CD14-positive monocyte (primary cell): Measurements from ENCODE around the gene THEMIS. TPM values are rescaled to one million over a fixed set of nuclear protein-coding genes. Genes with fewer than 3 reads are reported as not detected.

Experiments
- DNase-seq, 3 donors: peaks; one replicate each; pipeline ENCODE4 v3.0.0-alpha.2; 2011 to 2022
- H2AFZ ChIP-seq: 2 replicates; pipeline ENCODE4 v1.6.0; 2012; ENCODE audit warnings: mild to moderate bottlenecking, low read depth, low read length, inconsistent platforms; ENCODE audit not compliant: insufficient read depth, poor library complexity, severe bottlenecking
- H3K27ac ChIP-seq, 2 donors: 1 replicate in 1 of 2; 2 replicates in 1 of 2; pipeline ENCODE4 v1.5.1; 2012 to 2013; ENCODE audit warnings: low read length in 2 of 2, control low read depth in 1 of 2, inconsistent platforms in 1 of 2, low read depth in 1 of 2, mild to moderate bottlenecking in 1 of 2
- H3K27me3 ChIP-seq, 2 donors: one replicate each; pipeline versions ENCODE4 v1.6.0 to v1.6.1; 2011 to 2013; ENCODE audit warnings: low read length in 2 of 2; ENCODE audit not compliant: control insufficient read depth in 2 of 2, insufficient read depth in 2 of 2
- H3K36me3 ChIP-seq, 2 donors: replicated peaks in 1 of 2; 1 replicate in 1 of 2; 2 replicates in 1 of 2; pipeline versions ENCODE4 v1.5.1 to v1.6.1; 2012 to 2013; ENCODE audit warnings: low read length in 2 of 2, control low read depth in 1 of 2, inconsistent platforms in 1 of 2, mild to moderate bottlenecking in 1 of 2; ENCODE audit not compliant: insufficient read depth in 2 of 2, control insufficient read depth in 1 of 2
- H3K4me1 ChIP-seq, 2 donors: 1 replicate in 1 of 2; 2 replicates in 1 of 2; pipeline versions ENCODE4 v1.5.1 to v1.6.1; 2012 to 2013; ENCODE audit warnings: low read length in 2 of 2, control low read depth in 1 of 2, inconsistent platforms in 1 of 2, mild to moderate bottlenecking in 1 of 2, moderate library complexity in 1 of 2; ENCODE audit not compliant: insufficient read depth in 2 of 2, control insufficient read depth in 1 of 2
- H3K4me2 ChIP-seq: replicated peaks from 2 replicates; pipeline ENCODE3; 2012; ENCODE audit warnings: low read length, moderate library complexity, mild to moderate bottlenecking; ENCODE audit not compliant: poor library complexity, severe bottlenecking; ENCODE audit errors: extremely low read depth
- H3K4me3 ChIP-seq, 3 experiments: fragments of 200-600 bp in 1 of 3; sonication (generic) in 1 of 3; replicated peaks in 1 of 3; 1 replicate in 2 of 3; 2 replicates in 1 of 3; pipeline ENCODE4 v1.5.1; 2011 to 2013; ENCODE audit warnings: low read length in 3 of 3, mild to moderate bottlenecking in 3 of 3, control low read depth in 2 of 3, low read depth in 2 of 3, inconsistent platforms in 1 of 3, moderate library complexity in 1 of 3
- H3K79me2 ChIP-seq: 2 replicates; pipeline ENCODE4 v1.6.0; 2012; ENCODE audit warnings: mild to moderate bottlenecking, control low read depth, inconsistent platforms, low read length, moderate library complexity; ENCODE audit not compliant: insufficient read depth
- H3K9ac ChIP-seq: 2 replicates; pipeline ENCODE4 v1.6.0; 2017; ENCODE audit warnings: low read length, mild to moderate bottlenecking; ENCODE audit not compliant: insufficient read depth, poor library complexity, severe bottlenecking
- H3K9me3 ChIP-seq, 2 donors: replicated peaks in 1 of 2; 1 replicate in 1 of 2; 2 replicates in 1 of 2; pipeline versions ENCODE4 v1.5.1 to v1.6.1; 2012 to 2013; ENCODE audit warnings: low read length in 2 of 2, control low read depth in 1 of 2; ENCODE audit not compliant: control insufficient read depth in 1 of 2, insufficient read depth in 1 of 2
- H4K20me1 ChIP-seq: 2 replicates; pipeline ENCODE4 v1.6.0; 2012; ENCODE audit warnings: mild to moderate bottlenecking, low read length, control low read depth, moderate library complexity; ENCODE audit not compliant: insufficient read depth
- H3K27ac Mint-ChIP-seq, 7 donors: one replicate each; pipeline ENCODE4 v1.8.0; 2020; ENCODE audit warnings: mild to moderate bottlenecking in 7 of 7, mixed read lengths in 7 of 7, moderate library complexity in 6 of 7, inconsistent platforms in 2 of 7
- H3K27me3 Mint-ChIP-seq, 3 donors: one replicate each; pipeline ENCODE4 v1.8.0; 2021 to 2022; ENCODE audit warnings: low read depth in 3 of 3, mild to moderate bottlenecking in 3 of 3, mixed read lengths in 3 of 3, moderate library complexity in 3 of 3, inconsistent platforms in 1 of 3
- H3K36me3 Mint-ChIP-seq, 2 donors: one replicate each; pipeline ENCODE4 v1.8.0; 2020; ENCODE audit warnings: mixed read lengths in 2 of 2, inconsistent platforms in 1 of 2, mild to moderate bottlenecking in 1 of 2
- H3K4me1 Mint-ChIP-seq: one replicate; pipeline ENCODE4 v1.8.0; 2020; ENCODE audit warnings: mild to moderate bottlenecking, mixed read lengths
- H3K4me3 Mint-ChIP-seq, 2 donors: one replicate each; pipeline ENCODE4 v1.8.0; 2020; ENCODE audit warnings: mild to moderate bottlenecking in 2 of 2, mixed read lengths in 2 of 2, moderate library complexity in 1 of 2
- H3K9me3 Mint-ChIP-seq, 7 donors: one replicate each; pipeline ENCODE4 v1.8.0; 2020 to 2022; ENCODE audit warnings: mixed read lengths in 7 of 7, mild to moderate bottlenecking in 6 of 7, moderate library complexity in 6 of 7, inconsistent platforms in 2 of 7
- CTCF ChIP-seq: fragments of 200-600 bp; IDR thresholded peaks from one replicate; pipeline ENCODE4 v1.8.0; 2022; ENCODE audit warnings: antibody characterized with exemption, mild to moderate bottlenecking
- WGBS: methylation state at CpG from one replicate; pipeline ENCODE4 v1.1.5; 2013; ENCODE audit warnings: missing lambda C conversion rate; ENCODE audit not compliant: insufficient coverage; 5-methylcytosine and 5-hydroxymethylcytosine counted together
- intact Hi-C, 2 donors: fragments of 100-400 bp; cut with micrococcal nuclease; formaldehyde crosslinking; loops; one replicate each; pipeline versions ENCODE4 v1.15.0 to v1.15.1; 2023
- polyA plus RNA-seq, 3 donors: library from polyadenylated mRNA; depleted of rRNA in 1 of 3; unstranded in 2 of 3; stranded (reverse) in 1 of 3; fragments of 300-500 nt in 2 of 3; fragments of >200 nt in 1 of 3; fragmentation: Illumina TruSeq in 2 of 3; gene quantifications; 1 replicate in 2 of 3; 2 replicates in 1 of 3; pipeline ENCODE4 v1.2.3, GENCODE V29; 2012 to 2021

Gene THEMIS
- polyA plus RNA-seq, 3 donors, result 0.13 to 0.16 TPM; not detected in 1

- no peaks in the 10 kb centered on the region for H3K9me3 ChIP-seq
- H2AFZ ChIP-seq, result no peak overlapping the region
- no peak overlapping the region for H3K9ac ChIP-seq
- H3K27me3 Mint-ChIP-seq, result peaks cover 0 to 2% (median 0%) of the 10 kb centered on the region in 3 donors
- no peak for TF ChIP-seq CTCF
- H3K27ac ChIP-seq, result no peak overlapping the region
- DNase-seq, result no peak
- H3K4me2 ChIP-seq, result no peak overlapping the region
- no peaks in the 10 kb centered on the region for H3K36me3 ChIP-seq
- no peak overlapping the region for H3K4me3 ChIP-seq
- H4K20me1 ChIP-seq, result no peaks in the 10 kb centered on the region
- no peaks in the 10 kb centered on the region for H3K4me1 Mint-ChIP-seq
- no peaks in the 10 kb centered on the region for H3K4me1 ChIP-seq
- no peak overlapping the region for H3K4me3 Mint-ChIP-seq
- intact Hi-C loops, result no loop called here
- H3K79me2 ChIP-seq, result no peaks in the 10 kb centered on the region
- H3K9me3 Mint-ChIP-seq, result peaks cover 0 to 9% (median 0%) of the 10 kb centered on the region in 7 donors
- no peaks in the 10 kb centered on the region for H3K36me3 Mint-ChIP-seq
- H3K27ac Mint-ChIP-seq, result no peak overlapping the region
- H3K27me3 ChIP-seq, result no peaks in the 10 kb centered on the region
Measured at GRCh38 chr6:127821431-127821830, 79.4 kb downstream of the THEMIS start.

- H3K79me2 ChIP-seq, result no peaks in the 10 kb centered on the region
- H3K4me1 ChIP-seq, result no peaks in the 10 kb centered on the region
- TF ChIP-seq CTCF, result no peak
- H3K27ac Mint-ChIP-seq, result no peak overlapping the region
- no peaks in the 10 kb centered on the region for H3K36me3 ChIP-seq
- H3K27me3 ChIP-seq, result no peaks in the 10 kb centered on the region
- no peaks in the 10 kb centered on the region for H3K9me3 Mint-ChIP-seq
- no peak overlapping the region for H3K27ac ChIP-seq
- peaks cover 0 to 1% (median 0%) of the 10 kb centered on the region in 3 donors for H3K27me3 Mint-ChIP-seq
- no peak overlapping the region for H3K4me3 ChIP-seq
- no peak overlapping the region for H2AFZ ChIP-seq
- intact Hi-C loops, result no loop called here
- H3K9me3 ChIP-seq, result no peaks in the 10 kb centered on the region
- H3K4me1 Mint-ChIP-seq, result no peaks in the 10 kb centered on the region
- no peak for DNase-seq
- H3K9ac ChIP-seq, result no peak overlapping the region
- no peak overlapping the region for H3K4me3 Mint-ChIP-seq
- no peaks in the 10 kb centered on the region for H3K36me3 Mint-ChIP-seq
- no peaks in the 10 kb centered on the region for H4K20me1 ChIP-seq
- WGBS, result 30% methylated on average over 1 of the region's 2 CpGs
- no peak overlapping the region for H3K4me2 ChIP-seq
Measured at GRCh38 chr6:127818149-127818548, 82.7 kb downstream of the THEMIS start.
